IMR-90 (cell line): ENCODE results near the gene CHN2. TPM values are rescaled to one million over a fixed set of nuclear protein-coding genes. Genes with fewer than 3 reads are reported as not detected.

Experiments used
- ATAC-seq: fragments of 200-7000 bp; cut with Tn5 transposase; 2 replicates; pipeline ENCODE4 v1.9.1; 2020; ENCODE audit warnings: low read depth, mild to moderate bottlenecking, moderate library complexity
- BruUV-seq: library from RNA; stranded (reverse); fragments of 400-500 nt; replicated peaks from 2 replicates; lab custom pipeline; 2021; lab: Mats Ljungman, UMichigan
- CTCF ChIA-PET: fragments of 300-600 bp; formaldehyde crosslinking; extraction: SDS; loops from one replicate; lab custom pipeline; 2021; ENCODE audit warnings: antibody characterized with exemption; lab: Yijun Ruan, JAX
- POLR2A ChIA-PET: fragments of 300-600 bp; sonication (Branson Sonifier 250); formaldehyde crosslinking; loops from one replicate; lab custom pipeline; 2022; ENCODE audit warnings: antibody characterized with exemption; ENCODE audit not compliant: unreplicated experiment; lab: Charles Lee
- DNase-seq: peaks from one replicate; pipeline ENCODE4 v3.0.0; 2013
- H2AFZ ChIP-seq: replicated peaks from 2 replicates; pipeline ENCODE3; 2013; ENCODE audit warnings: low read length, mild to moderate bottlenecking; ENCODE audit not compliant: poor library complexity
- H2AK5ac ChIP-seq: 2 replicates; pipeline ENCODE4 v1.6.1; 2013; ENCODE audit warnings: low read depth, low read length, inconsistent platforms
- H2AK9ac ChIP-seq: replicated peaks from 2 replicates; pipeline ENCODE3; 2013; ENCODE audit warnings: mild to moderate bottlenecking, low read depth, low read length, moderate library complexity; ENCODE audit not compliant: poor library complexity
- H2BK120ac ChIP-seq: 2 replicates; pipeline ENCODE4 v1.6.1; 2013; ENCODE audit warnings: low read depth, low read length, inconsistent platforms
- H2BK15ac ChIP-seq: 3 replicates; pipeline ENCODE4 v1.6.1; 2013; ENCODE audit warnings: low read depth, low read length, inconsistent platforms
- H2BK20ac ChIP-seq: 2 replicates; pipeline ENCODE4 v1.6.1; 2013; ENCODE audit warnings: low read depth, mild to moderate bottlenecking, inconsistent platforms, low read length, moderate library complexity
- H2BK5ac ChIP-seq: 2 replicates; pipeline ENCODE4 v1.6.1; 2013; ENCODE audit warnings: mild to moderate bottlenecking, low read depth, low read length, inconsistent platforms; ENCODE audit not compliant: poor library complexity, severe bottlenecking
- H3K14ac ChIP-seq: replicated peaks from 2 replicates; pipeline ENCODE4 v1.6.1; 2013; ENCODE audit warnings: low read depth, low read length, inconsistent platforms
- H3K18ac ChIP-seq: 2 replicates; pipeline ENCODE4 v1.6.1; 2013; ENCODE audit warnings: low read depth, low read length, control low read depth
- H3K23ac ChIP-seq: 2 replicates; pipeline ENCODE4 v1.6.1; 2013; ENCODE audit warnings: low read depth, low read length, inconsistent platforms
- H3K27ac ChIP-seq: 2 replicates; pipeline ENCODE4 v1.5.1; 2013; ENCODE audit warnings: mild to moderate bottlenecking, control low read depth, low read length; ENCODE audit not compliant: insufficient read depth
- H3K27me3 ChIP-seq: 2 replicates; pipeline ENCODE4 v1.6.1; 2013; ENCODE audit warnings: low read length; ENCODE audit not compliant: control insufficient read depth, insufficient read depth
- H3K36me3 ChIP-seq: 2 replicates; pipeline ENCODE4 v1.6.1; 2013; ENCODE audit warnings: low read length, mixed read lengths; ENCODE audit not compliant: control insufficient read depth, insufficient read depth
- H3K4ac ChIP-seq: 2 replicates; pipeline ENCODE4 v1.6.1; 2013; ENCODE audit warnings: low read depth, low read length, inconsistent platforms
- H3K4me1 ChIP-seq: 2 replicates; pipeline ENCODE4 v1.6.1; 2013; ENCODE audit warnings: low read length, mixed read lengths; ENCODE audit not compliant: control insufficient read depth, insufficient read depth
- H3K4me2 ChIP-seq: 2 replicates; pipeline ENCODE4 v1.6.1; 2013; ENCODE audit warnings: low read depth, mild to moderate bottlenecking, control low read depth, low read length, moderate library complexity
- H3K4me3 ChIP-seq: 2 replicates; pipeline ENCODE4 v1.5.1; 2013; ENCODE audit warnings: low read depth, mild to moderate bottlenecking, control low read depth, low read length, moderate library complexity; ENCODE audit not compliant: insufficient read depth
- H3K56ac ChIP-seq: 2 replicates; pipeline ENCODE4 v1.6.1; 2013; ENCODE audit warnings: low read length, inconsistent platforms; ENCODE audit not compliant: insufficient read depth; ENCODE audit errors: extremely low read depth
- H3K79me1 ChIP-seq, 2 experiments: 2 replicates each; pipeline ENCODE4 v1.6.1; 2013; ENCODE audit warnings: low read length in 2 of 2, inconsistent platforms in 1 of 2, low read depth in 1 of 2
- H3K9ac ChIP-seq: 2 replicates; pipeline ENCODE4 v1.6.1; 2013; ENCODE audit warnings: low read depth, low read length, control low read depth
- H3K9me1 ChIP-seq: 2 replicates; pipeline ENCODE4 v1.6.1; 2013; ENCODE audit warnings: low read length, inconsistent platforms; ENCODE audit not compliant: insufficient read depth
- H3K9me3 ChIP-seq: 2 replicates; pipeline ENCODE4 v1.6.1; 2013; ENCODE audit warnings: low read length; ENCODE audit not compliant: control insufficient read depth, insufficient read depth
- H4K20me1 ChIP-seq: 2 replicates; pipeline ENCODE4 v1.6.1; 2013; ENCODE audit warnings: low read length, inconsistent platforms; ENCODE audit not compliant: insufficient read depth
- H4K5ac ChIP-seq: 2 replicates; pipeline ENCODE4 v1.6.1; 2013; ENCODE audit warnings: mild to moderate bottlenecking, low read depth, low read length, control low read depth
- H4K8ac ChIP-seq, 2 experiments: 2 replicates each; pipeline ENCODE4 v1.6.1; 2013; ENCODE audit warnings: low read depth in 2 of 2, low read length in 2 of 2, control low read depth in 1 of 2, inconsistent platforms in 1 of 2
- H4K91ac ChIP-seq: 2 replicates; pipeline ENCODE4 v1.6.1; 2013; ENCODE audit warnings: low read depth, low read length, inconsistent platforms; ENCODE audit not compliant: insufficient read depth
- FOS ChIP-seq: fragments of 150-350 bp; IDR thresholded peaks from 2 replicates; pipeline ENCODE4 v1.6.1; 2016; ENCODE audit warnings: low read depth, low read length
- RFX5 ChIP-seq: IDR thresholded peaks from 2 replicates; pipeline ENCODE4 v1.8.0; 2012; ENCODE audit warnings: low read depth, mild to moderate bottlenecking, low read length, moderate library complexity
- WGBS, 2 experiments: methylation state at CpG; one replicate each; pipeline versions ENCODE4 v1.1.5 to v1.1.7; 2013; ENCODE audit warnings: missing lambda C conversion rate in 2 of 2; ENCODE audit not compliant: insufficient read length in 1 of 2; ENCODE audit errors: extremely low coverage in 2 of 2; 5-methylcytosine and 5-hydroxymethylcytosine counted together
- dilution Hi-C: fragments of 300-500 bp; cut with HindIII; formaldehyde crosslinking; loops from one replicate; pipeline ENCODE4 v1.14.3; 2018; ENCODE audit warnings: low sequenced_read_pairs; ENCODE audit not compliant: unreplicated experiment
- in situ Hi-C: fragments of 300-500 bp; cut with MboI; formaldehyde crosslinking; loops from 3 replicates; pipeline ENCODE4 v1.14.3; 2019; ENCODE audit warnings: low sequenced_read_pairs, inconsistent platforms, mixed read lengths
- intact Hi-C: fragments of 100-400 bp; cut with micrococcal nuclease; formaldehyde crosslinking; loops from 2 replicates; pipeline ENCODE4 v1.10.0; 2022
- polyA plus RNA-seq, 3 experiments: library from polyadenylated mRNA; depleted of rRNA; stranded (reverse); fragments of >200 nt; gene quantifications; 2 replicates each; pipeline ENCODE4 v1.2.3, GENCODE V29; 2012; ENCODE audit warnings: low replicate concordance in 1 of 3
- total RNA-seq: library from RNA; depleted of rRNA; stranded (reverse); fragments of >200 nt; gene quantifications from 2 replicates; pipeline ENCODE4 v1.2.3, GENCODE V29; 2012

The CHN2 gene
- total and polyA plus RNA-seq, 2 of the 4 experiments (the other 2 are of a cell fraction) = not detected

- CTCF ChIA-PET = interaction anchor here (0.6 kb wide), 1 partner anchor 20 kb away, joined by 3 read pairs; no protein-coding TSS in a partner anchor
- dilution Hi-C loops = no loop called here
These were observed 259.9 kb downstream of the CHN2 start for GRCh38 chr7:29454464-29454863.

More at GRCh38 chr7:29454464-29454863, 259.9 kb downstream of the CHN2 start:
- no peaks in the 10 kb centered on the region for H3K9me1 ChIP-seq
- no peak overlapping the region for H3K4me2 ChIP-seq
- no peak overlapping the region for H3K14ac ChIP-seq
- DNase-seq (no peak), ATAC-seq (no peak)
- no peak overlapping the region for H2AK5ac ChIP-seq
- H2AK9ac ChIP-seq = no peak overlapping the region
- no peaks in the 10 kb centered on the region for H3K4me1 ChIP-seq
- H3K27ac ChIP-seq = no peak overlapping the region
- no peak overlapping the region for H3K4me3 ChIP-seq
- H2BK5ac ChIP-seq = no peak overlapping the region
- H3K36me3 ChIP-seq = no peaks in the 10 kb centered on the region
- WGBS, 2 experiments = no CpG with 5 or more reads among the region's 4 CpGs
- H4K8ac ChIP-seq = no peak overlapping the region
- BruUV-seq = no TSS peak
- TF ChIP-seq RFX5 = no peak
- TF ChIP-seq FOS = no peak
- intact Hi-C loops (no loop called here), in situ Hi-C loops (no loop called here)
- H4K91ac ChIP-seq = no peak overlapping the region
- H2BK120ac ChIP-seq = no peak overlapping the region
- no peak overlapping the region for H2BK15ac ChIP-seq
- no peak overlapping the region for H3K18ac ChIP-seq
- H3K56ac ChIP-seq = no peak overlapping the region
- no peak overlapping the region for H3K4ac ChIP-seq
- H4K20me1 ChIP-seq = no peaks in the 10 kb centered on the region
- H3K23ac ChIP-seq = no peak overlapping the region
- H3K79me1 ChIP-seq = no peaks in the 10 kb centered on the region
- POLR2A ChIA-PET = no interaction called here
- no peaks in the 10 kb centered on the region for H3K27me3 ChIP-seq
- H3K9ac ChIP-seq = no peak overlapping the region
- H4K5ac ChIP-seq = no peak overlapping the region
- H2AFZ ChIP-seq = no peak overlapping the region
- H2BK20ac ChIP-seq = no peak overlapping the region
- H3K9me3 ChIP-seq = no peaks in the 10 kb centered on the region
